ENCODE measurements around the gene TMEM109.

Gene TMEM109

GRCh38 chr11:60928563-60929001 is 14.6 kb downstream of the TMEM109 start:
- no peak for DNase-seq

- DNase-seq, result no peak
Measured at GRCh38 chr11:60929764-60930163, 15.8 kb downstream of the TMEM109 start.

- DNase-seq, result no peak
Measured at GRCh38 chr11:60930394-60930793, 16.4 kb downstream of the TMEM109 start.

GRCh38 chr11:60931917-60932316 is 18.0 kb downstream of the TMEM109 start:
- DNase-seq, result no peak

GRCh38 chr11:60932605-60933356 is 18.8 kb downstream of the TMEM109 start:
- DNase-seq, result no peak

GRCh38 chr11:60933416-60934123 is 19.6 kb downstream of the TMEM109 start:
- no peak for DNase-seq

- no peak for DNase-seq
Measured at GRCh38 chr11:60934124-60934789, 20.3 kb downstream of the TMEM109 start.

- DNase-seq, result no peak
Measured at GRCh38 chr11:60934790-60935605, 21.0 kb downstream of the TMEM109 start.

GRCh38 chr11:60935676-60936442 is 21.9 kb downstream of the TMEM109 start:
- DNase-seq, result no peak

GRCh38 chr11:60936467-60937143 is 22.6 kb downstream of the TMEM109 start:
- no peak for DNase-seq

- no peak for DNase-seq
Measured at GRCh38 chr11:60937144-60937527, 23.2 kb downstream of the TMEM109 start.

GRCh38 chr11:60937811-60938210 is 23.9 kb downstream of the TMEM109 start:
- no peak for DNase-seq

- no peak for DNase-seq
Measured at GRCh38 chr11:60938500-60938899, 24.5 kb downstream of the TMEM109 start.

GRCh38 chr11:60939301-60939700 is 25.3 kb downstream of the TMEM109 start:
- no peak for DNase-seq

GRCh38 chr11:60939855-60940254 is 25.9 kb downstream of the TMEM109 start:
- DNase-seq, result no peak

- DNase-seq, result no peak
Measured at GRCh38 chr11:60941371-60942119, 27.6 kb downstream of the TMEM109 start.

- no peak for DNase-seq
Measured at GRCh38 chr11:60942219-60942618, 28.3 kb downstream of the TMEM109 start.

GRCh38 chr11:60942970-60943565 is 29.1 kb downstream of the TMEM109 start:
- DNase-seq, result no peak

- DNase-seq, result no peak
Measured at GRCh38 chr11:60944490-60945294, 30.7 kb downstream of the TMEM109 start.

GRCh38 chr11:60945295-60945667 is 31.3 kb downstream of the TMEM109 start:
- DNase-seq, result no peak

Data from NCI-H526 treated with DMSO at 0.1 percent for 48 hours (cell line).